Hepatocyte (in vitro differentiated cells): Measurements from ENCODE around the gene VRK1.

Experiments
- EZH2 ChIP-seq: fragments of 200-600 bp; sonication (generic); IDR thresholded peaks from 2 replicates; pipeline ENCODE4 v1.6.1; 2016; ENCODE audit warnings: antibody characterized with exemption, mild to moderate bottlenecking, borderline replicate concordance
- EZH2phosphoT487 ChIP-seq: fragments of 200-600 bp; sonication (generic); IDR thresholded peaks from one replicate; pipeline ENCODE4 v1.6.1; 2018; ENCODE audit warnings: antibody characterized with exemption, mild to moderate bottlenecking, low read depth, moderate library complexity; ENCODE audit not compliant: unreplicated experiment, severe bottlenecking
- TF ChIP-seq, protein P1 (sequence below): fragments of 200-600 bp; sonication (generic); IDR thresholded peaks from 2 replicates; pipeline ENCODE4 v1.5.1; 2016; ENCODE audit warnings: antibody characterized with exemption, mild to moderate bottlenecking; ENCODE audit not compliant: poor library complexity

DNA sequence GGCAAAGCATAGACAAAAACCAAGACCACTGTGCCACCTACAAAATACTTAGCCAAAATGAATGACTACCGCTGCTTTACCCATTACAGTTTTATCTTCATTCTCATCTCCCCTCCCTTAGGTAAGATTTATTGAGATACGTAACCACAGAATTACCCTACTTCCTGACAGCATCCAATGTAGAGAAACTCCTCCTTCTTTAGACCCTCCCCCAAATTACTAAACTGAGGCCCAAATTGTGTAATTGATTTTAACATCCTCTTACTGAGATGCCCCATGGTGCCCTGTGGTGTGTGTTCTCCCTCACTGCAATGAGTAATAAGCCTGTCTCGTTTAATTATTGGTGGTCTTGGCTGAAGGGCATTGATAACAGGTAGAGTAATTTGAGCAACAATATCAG lies 19.1 kb downstream of the VRK1 start:
- TF ChIP-seq, protein P1, sequence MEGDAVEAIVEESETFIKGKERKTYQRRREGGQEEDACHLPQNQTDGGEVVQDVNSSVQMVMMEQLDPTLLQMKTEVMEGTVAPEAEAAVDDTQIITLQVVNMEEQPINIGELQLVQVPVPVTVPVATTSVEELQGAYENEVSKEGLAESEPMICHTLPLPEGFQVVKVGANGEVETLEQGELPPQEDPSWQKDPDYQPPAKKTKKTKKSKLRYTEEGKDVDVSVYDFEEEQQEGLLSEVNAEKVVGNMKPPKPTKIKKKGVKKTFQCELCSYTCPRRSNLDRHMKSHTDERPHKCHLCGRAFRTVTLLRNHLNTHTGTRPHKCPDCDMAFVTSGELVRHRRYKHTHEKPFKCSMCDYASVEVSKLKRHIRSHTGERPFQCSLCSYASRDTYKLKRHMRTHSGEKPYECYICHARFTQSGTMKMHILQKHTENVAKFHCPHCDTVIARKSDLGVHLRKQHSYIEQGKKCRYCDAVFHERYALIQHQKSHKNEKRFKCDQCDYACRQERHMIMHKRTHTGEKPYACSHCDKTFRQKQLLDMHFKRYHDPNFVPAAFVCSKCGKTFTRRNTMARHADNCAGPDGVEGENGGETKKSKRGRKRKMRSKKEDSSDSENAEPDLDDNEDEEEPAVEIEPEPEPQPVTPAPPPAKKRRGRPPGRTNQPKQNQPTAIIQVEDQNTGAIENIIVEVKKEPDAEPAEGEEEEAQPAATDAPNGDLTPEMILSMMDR, result no peak
- TF ChIP-seq EZH2phosphoT487 (no peak), EZH2 (no peak)
